HCT116 (cell line): ENCODE data around the gene CGNL1. TPM values are rescaled to one million over a fixed set of nuclear protein-coding genes. Genes with fewer than 3 reads are reported as not detected.

ENCODE experiments used
- ATAC-seq: fragments of 200-7000 bp; cut with Tn5 transposase; 2 replicates; pipeline ENCODE4 v1.9.1; 2020; ENCODE audit warnings: mild to moderate bottlenecking, moderate library complexity
- BruUV-seq: library from RNA; stranded (reverse); fragments of 400-500 nt; replicated peaks from 2 replicates; lab custom pipeline; 2021; lab: Mats Ljungman, UMichigan
- CTCF ChIA-PET: fragments of 300-600 bp; sonication (Branson Sonifier 250); formaldehyde crosslinking; loops from one replicate; lab custom pipeline; 2021; ENCODE audit warnings: antibody characterized with exemption; lab: Charles Lee
- POLR2A ChIA-PET: fragments of 300-600, 350-600 bp; sonication (Branson Sonifier 250); formaldehyde crosslinking; loops from one replicate; lab custom pipeline; 2021; ENCODE audit warnings: antibody characterized with exemption; lab: Charles Lee
- RAD21 ChIA-PET, 2 experiments: fragments of 300-600 bp; sonication (Branson Sonifier 250); formaldehyde crosslinking; loops; one replicate each; lab custom pipeline; 2023; ENCODE audit warnings: low total read pairs in 2 of 2; ENCODE audit not compliant: uncharacterized antibody in 2 of 2, unreplicated experiment in 2 of 2, low non-redundant PET in 1 of 2; lab: Charles Lee
- DNase-seq: peaks from one replicate; pipeline ENCODE4 v3.0.0-alpha.2; 2010; ENCODE audit warnings: low read depth, low spot score
- H2AFZ ChIP-seq: fragments of 200-600 bp; shearing (Covaris generic), sonication (generic); 2 replicates; pipeline ENCODE4 v1.6.1; 2017; ENCODE audit warnings: low read depth, mixed run types, mixed read lengths, antibody characterized with exemption, low read length; ENCODE audit not compliant: poor library complexity, severe bottlenecking
- H3K27ac ChIP-seq: 2 replicates; pipeline ENCODE4 v1.5.1; 2012; ENCODE audit warnings: low read depth, low read length
- H3K27me3 ChIP-seq: fragments of 200-600 bp; sonication (generic); 2 replicates; pipeline ENCODE4 v1.6.1; 2016; ENCODE audit warnings: mixed run types, low read length, mixed read lengths; ENCODE audit not compliant: insufficient read depth
- H3K36me3 ChIP-seq, 2 experiments: fragments of 200-500 bp in 1 of 2; fragments of 200-600 bp in 1 of 2; sonication (Bioruptor generic) in 1 of 2; sonication (generic) in 1 of 2; 2 replicates each; pipeline versions ENCODE4 v1.5.1 to v1.6.1; 2014 to 2016; ENCODE audit warnings: low read length in 2 of 2, inconsistent platforms in 1 of 2, mixed read lengths in 1 of 2, mixed run types in 1 of 2; ENCODE audit not compliant: insufficient read depth in 2 of 2, control insufficient read depth in 1 of 2
- H3K4me1 ChIP-seq, 2 experiments: fragments of 200-600 bp in 1 of 2; sonication (generic) in 1 of 2; 2 replicates each; pipeline versions ENCODE4 v1.5.1 to v1.6.1; 2012 to 2017; ENCODE audit warnings: low read length in 2 of 2, inconsistent platforms in 1 of 2, mild to moderate bottlenecking in 1 of 2, mixed read lengths in 1 of 2, mixed run types in 1 of 2, moderate library complexity in 1 of 2; ENCODE audit not compliant: insufficient read depth in 2 of 2, control insufficient read depth in 1 of 2
- H3K4me2 ChIP-seq: fragments of 200-600 bp; sonication (generic); 2 replicates; pipeline ENCODE4 v1.6.1; 2017; ENCODE audit warnings: mixed run types, low read length, mixed read lengths
- H3K4me3 ChIP-seq, 2 experiments: fragments of 200-600 bp in 1 of 2; sonication (generic) in 1 of 2; replicated peaks in 1 of 2; 2 replicates each; pipeline ENCODE4 v1.5.1; 2011 to 2016; ENCODE audit warnings: low read length in 2 of 2, control low read depth in 1 of 2, low read depth in 1 of 2, mild to moderate bottlenecking in 1 of 2, mixed read lengths in 1 of 2, mixed run types in 1 of 2
- H3K79me2 ChIP-seq: fragments of 200-600 bp; sonication (generic); 2 replicates; pipeline ENCODE4 v1.6.1; 2017; ENCODE audit warnings: mild to moderate bottlenecking, mixed run types, low read length, moderate library complexity, mixed read lengths; ENCODE audit not compliant: insufficient read depth
- H3K9ac ChIP-seq: fragments of 200-600 bp; sonication (generic); 2 replicates; pipeline ENCODE4 v1.6.1; 2016; ENCODE audit warnings: low read length, mixed read lengths
- H3K9me2 ChIP-seq: fragments of 200-600 bp; sonication (generic), shearing (Covaris generic); 2 replicates; pipeline ENCODE4 v1.6.1; 2017; ENCODE audit warnings: mixed run types, mild to moderate bottlenecking, moderate library complexity; ENCODE audit not compliant: insufficient read depth
- H3K9me3 ChIP-seq, 2 experiments: fragments of 200-500 bp in 1 of 2; fragments of 200-600 bp in 1 of 2; sonication (Bioruptor generic) in 1 of 2; sonication (generic) in 1 of 2; 2 replicates each; pipeline ENCODE4 v1.6.1; 2014 to 2017; ENCODE audit warnings: low read length in 2 of 2, mixed read lengths in 2 of 2, inconsistent platforms in 1 of 2, low read depth in 1 of 2, mild to moderate bottlenecking in 1 of 2, mixed run types in 1 of 2, moderate library complexity in 1 of 2; ENCODE audit not compliant: control insufficient read depth in 1 of 2, insufficient read depth in 1 of 2
- H4K20me1 ChIP-seq: fragments of 200-600 bp; sonication (generic), shearing (Covaris generic); 2 replicates; pipeline ENCODE4 v1.6.1; 2017; ENCODE audit warnings: mixed run types, mild to moderate bottlenecking, moderate library complexity; ENCODE audit not compliant: insufficient read depth
- ATF3 ChIP-seq: IDR thresholded peaks from 2 replicates; pipeline ENCODE4 v1.6.1; 2012
- EGR1 ChIP-seq: IDR thresholded peaks from 2 replicates; pipeline ENCODE4 v1.6.1; 2012; ENCODE audit warnings: low read depth
- EZH2phosphoT487 ChIP-seq: fragments of 200-600 bp; IDR thresholded peaks from 2 replicates; pipeline ENCODE4 v1.6.1; 2018; ENCODE audit warnings: antibody characterized with exemption, borderline replicate concordance
- FOSL1 ChIP-seq: IDR thresholded peaks from 2 replicates; pipeline ENCODE4 v1.6.1; 2012; ENCODE audit warnings: low read depth
- MAX ChIP-seq: IDR thresholded peaks from 2 replicates; pipeline ENCODE4 v1.6.1; 2012
- POLR2AphosphoS5 ChIP-seq: IDR thresholded peaks from 2 replicates; pipeline ENCODE4 v1.6.1; 2011; ENCODE audit warnings: mild to moderate bottlenecking, low read depth, low read length, moderate library complexity
- SIN3A ChIP-seq: IDR thresholded peaks from 2 replicates; pipeline ENCODE4 v1.6.1; 2012; ENCODE audit warnings: low read depth
- SRF ChIP-seq: IDR thresholded peaks from 2 replicates; pipeline ENCODE4 v1.6.1; 2012; ENCODE audit warnings: low read depth
- TCF7L2 ChIP-seq: IDR thresholded peaks from 2 replicates; pipeline ENCODE4 v1.7.0; 2011; ENCODE audit warnings: borderline replicate concordance, inconsistent platforms; ENCODE audit not compliant: insufficient read depth, insufficient read length; ENCODE audit errors: extremely low read depth
- YY1 ChIP-seq: IDR thresholded peaks from 2 replicates; pipeline ENCODE4 v1.6.1; 2011; ENCODE audit warnings: low read length, low read depth, moderate library complexity, mild to moderate bottlenecking; ENCODE audit not compliant: insufficient replicate concordance; ENCODE audit errors: extremely low read depth
- ZNF274 ChIP-seq: fragments of 200-500 bp; sonication (Bioruptor generic); IDR thresholded peaks from 2 replicates; pipeline ENCODE4 v1.6.1; 2014; ENCODE audit warnings: mild to moderate bottlenecking, low read depth, low read length, inconsistent platforms
- intact Hi-C: fragments of 100-400 bp; cut with micrococcal nuclease; formaldehyde crosslinking; loops from 2 replicates; pipeline ENCODE4 v1.10.0; 2022
- total RNA-seq: library from RNA; stranded (reverse); gene quantifications from one replicate; pipeline ENCODE4 v1.2.1, GENCODE V29; 2021; ENCODE audit not compliant: unreplicated experiment

The CGNL1 gene
- total RNA-seq, 1 experiment from 2014 or later = 2.2 TPM

DNA sequence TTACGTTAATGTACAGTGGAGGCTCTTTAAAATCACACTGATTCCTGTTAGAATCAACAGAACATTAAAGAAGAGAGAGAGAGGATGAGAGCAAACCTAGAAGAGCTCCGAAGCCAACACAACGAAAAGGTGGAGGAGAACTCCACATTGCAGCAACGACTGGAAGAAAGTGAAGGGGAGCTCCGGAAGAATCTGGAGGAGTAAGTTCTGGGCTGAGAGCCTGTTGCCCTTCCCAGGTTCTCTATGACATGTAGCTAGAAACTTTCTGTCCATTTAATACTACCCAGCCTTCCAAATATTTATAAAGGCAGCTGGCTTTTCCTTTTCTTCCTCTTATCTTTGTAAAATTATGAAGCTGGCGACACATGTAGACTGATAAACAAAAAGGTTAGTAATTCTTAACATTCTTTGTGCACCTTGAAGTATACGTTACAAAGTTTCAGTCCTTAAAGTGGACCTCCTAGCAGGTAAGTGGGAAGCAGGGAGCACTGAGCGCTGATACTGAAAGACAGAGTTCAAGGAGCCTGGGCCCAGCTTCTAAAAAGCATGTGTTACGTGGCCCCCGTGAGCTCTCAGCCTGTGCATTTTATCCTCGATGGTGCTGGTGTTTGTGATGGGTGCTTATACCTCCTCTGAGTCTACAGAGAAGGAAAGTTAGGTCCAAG, 75.9 kb downstream of the CGNL1 start:
- Histone ChIP-seq H3K4me3 (no peak overlapping the region), H3K4me2 (no peak overlapping the region), H4K20me1 (no peaks in the 10 kb centered on the region), H3K79me2 (no peaks in the 10 kb centered on the region), H3K36me3 (no peaks in the 10 kb centered on the region), H3K27me3 (no peaks in the 10 kb centered on the region), H2AFZ (no peak overlapping the region), H3K9me3 (no peaks in the 10 kb centered on the region), H3K9me2 (no peaks in the 10 kb centered on the region), H3K4me1 (no peaks in the 10 kb centered on the region), H3K27ac (no peak overlapping the region), H3K9ac (no peak overlapping the region)
- ChIA-PET POLR2A (no interaction called here), RAD21 (no interaction called here), CTCF (no interaction called here)
- intact Hi-C loops = no loop called here
- TF ChIP-seq EZH2phosphoT487 (no peak), SIN3A (no peak), EGR1 (no peak), MAX (no peak), SRF (no peak), FOSL1 (no peak), ATF3 (no peak), TCF7L2 (no peak), YY1 (no peak), POLR2AphosphoS5 (no peak), ZNF274 (no peak)
- BruUV-seq = no TSS peak
- ATAC-seq (no peak), DNase-seq (no peak)
